Measurements from ENCODE around the gene NUDCD3.

GRCh38 chr7:44451123-44451522 lies 39.3 kb downstream of the NUDCD3 start:
- TF ChIP-seq CTCF (IDR thresholded peaks at IDR 0.05; ENCODE audit: insufficient read depth, low read length, poor library complexity, severe bottlenecking) (no peak), EZH2phosphoT487 (conservative IDR thresholded peaks at IDR 0.05; ENCODE audit: low read length) (no peak)

Data from SU-DHL-6 (cell line).